Psoas muscle (tissue), 8 donors: ENCODE measurements around the gene MAGI2. TPM values are rescaled to one million over a fixed set of nuclear protein-coding genes. Genes with fewer than 3 reads are reported as not detected.

Experiments used
- ATAC-seq, 4 donors: fragments of 200-7000 bp; cut with Tn5 transposase; one replicate each; pipeline ENCODE4 v1.9.1; 2020; ENCODE audit warnings: moderate library complexity in 3 of 4, mild to moderate bottlenecking in 2 of 4
- DNase-seq, 2 donors: peaks; one replicate each; pipeline ENCODE4 v3.0.0-alpha.2; 2020
- H3K27ac ChIP-seq: fragments of 200-600 bp; one replicate; pipeline ENCODE4 v1.8.0; 2022
- H3K27me3 ChIP-seq, 3 donors: fragments of 200-600 bp in 1 of 3; one replicate each; pipeline versions ENCODE4 v1.6.1 to v1.8.0; 2013 to 2022; ENCODE audit warnings: low read length in 2 of 3, mild to moderate bottlenecking in 2 of 3, moderate library complexity in 1 of 3; ENCODE audit not compliant: insufficient read depth in 3 of 3
- H3K36me3 ChIP-seq, 2 donors: fragments of 200-600 bp in 1 of 2; one replicate each; pipeline versions ENCODE4 v1.6.1 to v1.8.0; 2013 to 2022; ENCODE audit warnings: low read depth in 1 of 2, mild to moderate bottlenecking in 1 of 2, moderate library complexity in 1 of 2; ENCODE audit not compliant: insufficient read depth in 1 of 2
- H3K4me1 ChIP-seq: fragments of 200-600 bp; one replicate; pipeline ENCODE4 v1.8.0; 2022
- H3K4me3 ChIP-seq: fragments of 200-600 bp; one replicate; pipeline ENCODE4 v1.8.0; 2022; ENCODE audit warnings: mild to moderate bottlenecking
- H3K9me3 ChIP-seq: fragments of 200-600 bp; one replicate; pipeline ENCODE4 v1.8.0; 2022
- CTCF ChIP-seq: fragments of 200-600 bp; IDR thresholded peaks from one replicate; pipeline ENCODE4 v1.8.0; 2022; ENCODE audit warnings: antibody characterized with exemption
- WGBS, 3 donors: extraction: QIAGEN DNeasy Blood & Tissue Kit; methylation state at CpG; one replicate each; pipeline versions ENCODE4 v1.1.6 to v1.1.7; 2013; 5-methylcytosine and 5-hydroxymethylcytosine counted together
- intact Hi-C, 2 donors: fragments of 100-400 bp; cut with DNase I; formaldehyde crosslinking; loops; one replicate each; pipeline versions ENCODE4 v1.11.0 to v1.14.2; 2022
- polyA plus RNA-seq, 3 donors: library from polyadenylated mRNA; stranded (reverse); fragments of 200-250 nt; gene quantifications; one replicate each; pipeline ENCODE4 v1.2.3, GENCODE V29; 2013
- total RNA-seq, 4 donors: library from RNA; stranded (reverse); fragmentation: NEBNext Ultra II Directional in 2 of 4; extraction: Animal tissue kit (Norgen Biotek cat#: 25700) in 2 of 4; gene quantifications; one replicate each; pipeline versions ENCODE4 v1.2.1 to v1.2.4, GENCODE V29; 2021 to 2023
- donor health status: healthy with polysubstance abuse.
- donor health status: DM: no; HTN: no; CAD: no; lungs with moderate emphysema.
- donor health status: Bipolar disorder and iron deficiency.
- donor health status: healthy.
- donor health status: DM: yes; HTN: yes; CAD: no.
- donor health status: DM: no; HTN: no; CAD: no.
- donor health status: DM: no; HTN: no; CAD: no.
- donor health status: DM: yes; HTN: yes; CAD: no.

MAGI2 gene
- total and polyA plus RNA-seq, 7 donors = 0.46 to 2.5 (median 1.4) TPM

GRCh38 chr7:78055599-78055998 lies 1397.9 kb downstream of the MAGI2 start:
- no peak for ATAC-seq
- TF ChIP-seq CTCF = no peak
- H3K27ac ChIP-seq = no peak overlapping the region
- WGBS, 3 donors = 77 to 81% (median 80%) methylated on average over 1 of the region's 1 CpG
- DNase-seq = no peak
- H3K4me3 ChIP-seq = no peak overlapping the region
- no peaks in the 10 kb centered on the region for H3K27me3 ChIP-seq
- no peaks in the 10 kb centered on the region for H3K4me1 ChIP-seq
- H3K9me3 ChIP-seq = no peaks in the 10 kb centered on the region
- intact Hi-C loops = no loop called here
- no peaks in the 10 kb centered on the region for H3K36me3 ChIP-seq

GRCh38 chr7:78055001-78055573 lies 1398.4 kb downstream of the MAGI2 start:
- no peaks in the 10 kb centered on the region for H3K9me3 ChIP-seq
- DNase-seq (no peak), ATAC-seq (no peak)
- 71 to 82% (median 75%) methylated on average over 3 of the region's 3 CpGs for WGBS, 3 donors
- H3K27ac ChIP-seq = no peak overlapping the region
- H3K36me3 ChIP-seq = no peaks in the 10 kb centered on the region
- no peak for TF ChIP-seq CTCF
- H3K4me1 ChIP-seq = no peaks in the 10 kb centered on the region
- no peak overlapping the region for H3K4me3 ChIP-seq
- intact Hi-C loops = no loop called here
- no peaks in the 10 kb centered on the region for H3K27me3 ChIP-seq

GRCh38 chr7:78052112-78052511 lies 1401.4 kb downstream of the MAGI2 start:
- no peak for ATAC-seq
- H3K9me3 ChIP-seq = no peaks in the 10 kb centered on the region
- no peaks in the 10 kb centered on the region for H3K27me3 ChIP-seq
- H3K4me1 ChIP-seq = no peaks in the 10 kb centered on the region
- H3K27ac ChIP-seq = no peak overlapping the region
- no peak overlapping the region for H3K4me3 ChIP-seq
- WGBS, 3 donors = 43 to 53% (median 52%) methylated on average over 7 of the region's 7 CpGs
- intact Hi-C loops = no loop called here
- DNase-seq = no peak
- TF ChIP-seq CTCF = no peak
- no peaks in the 10 kb centered on the region for H3K36me3 ChIP-seq

GRCh38 chr7:78047800-78048199 lies 1405.7 kb downstream of the MAGI2 start:
- Histone ChIP-seq H3K9me3 (no peaks in the 10 kb centered on the region), H3K36me3 (no peaks in the 10 kb centered on the region), H3K4me3 (no peak overlapping the region), H3K27ac (no peak overlapping the region), H3K4me1 (no peaks in the 10 kb centered on the region), H3K27me3 (no peaks in the 10 kb centered on the region)
- 63 to 79% (median 64%) methylated on average over 3 of the region's 3 CpGs for WGBS, 3 donors
- DNase-seq = no peak
- TF ChIP-seq CTCF = no peak
- ATAC-seq = no peak
- intact Hi-C loops = no loop called here

GRCh38 chr7:78043159-78043558 lies 1410.3 kb downstream of the MAGI2 start:
- 79 to 89% (median 85%) methylated on average over 2 of the region's 2 CpGs for WGBS, 3 donors
- Histone ChIP-seq H3K9me3 (no peaks in the 10 kb centered on the region), H3K36me3 (no peaks in the 10 kb centered on the region), H3K4me1 (no peaks in the 10 kb centered on the region), H3K27me3 (no peaks in the 10 kb centered on the region), H3K4me3 (no peak overlapping the region), H3K27ac (no peak overlapping the region)
- ATAC-seq (no peak), DNase-seq (no peak)
- TF ChIP-seq CTCF = no peak
- intact Hi-C loops = no loop called here
